Measurements from ENCODE around the gene MTHFS. TPM values are rescaled to one million over a fixed set of nuclear protein-coding genes. Genes with fewer than 3 reads are reported as not detected.
"Not testable (repeated sequence)": the region's sequence is repeated elsewhere in the genome, so short reads cannot be mapped to it uniquely, and the experiment has no call there.

The MTHFS gene
- total RNA-seq, 1 experiment from 2014 or later = 48.2 TPM

- no peaks in the 10 kb centered on the region for H3K4me1 Mint-ChIP-seq (ENCODE audit: low read depth, unreplicated experiment)
- no peaks in the 10 kb centered on the region for H3K9me3 ChIP-seq
- H3K4me3 ChIP-seq (ENCODE audit: low read depth, low read length) = no peak overlapping the region
- TF ChIP-seq CTCF (IDR thresholded peaks at IDR 0.05; ENCODE audit: insufficient read depth in 1 of 2, low read depth in 1 of 2, low read length in 1 of 2, severe bottlenecking in 1 of 2, unreplicated experiment in 1 of 2) = no peak
- H3K9me3 Mint-ChIP-seq (ENCODE audit: unreplicated experiment) = peaks cover 11% of the 10 kb centered on the region
- ChIA-PET CTCF (no interaction called here), POLR2A (no interaction called here)
- H3K4me1 ChIP-seq = 0 out of 2 replicates have a peak, but pooled peaks cover 3% of the 10 kb centered on the region
- no peak overlapping the region for H3K4me3 Mint-ChIP-seq (ENCODE audit: unreplicated experiment)
- intact Hi-C loops (cut with micrococcal nuclease; ENCODE audit: unreplicated experiment) = loop anchor here (10.0 kb wide), 1 partner anchor 225 kb away; the partner anchor contains the start of gene FAH
- peaks cover 4% of the 10 kb centered on the region for H3K36me3 Mint-ChIP-seq (ENCODE audit: insufficient read depth, unreplicated experiment)
- no peaks in the 10 kb centered on the region for H3K27me3 ChIP-seq (replicated peaks; ENCODE audit: control insufficient read depth, insufficient read depth, low read length)
- no TSS peak for BruUV-seq (replicated peaks)
- H3K27me3 Mint-ChIP-seq (ENCODE audit: insufficient read depth, unreplicated experiment) = peaks cover 6% of the 10 kb centered on the region
- H3K36me3 ChIP-seq (ENCODE audit: control insufficient read depth, insufficient read depth, low read length) = no peaks in the 10 kb centered on the region
- no peak overlapping the region for H3K27ac Mint-ChIP-seq (ENCODE audit: unreplicated experiment)
- no peak for DNase-seq
Observed at GRCh38 chr15:79929412-79929811, 32.6 kb upstream of the MTHFS start.

- BruUV-seq (replicated peaks); DNase-seq; H3K27me3 ChIP-seq (replicated peaks; ENCODE audit: control insufficient read depth, insufficient read depth, low read length); H3K4me3 Mint-ChIP-seq (ENCODE audit: unreplicated experiment); H3K4me1 ChIP-seq; H3K36me3 ChIP-seq (ENCODE audit: control insufficient read depth, insufficient read depth, low read length); H3K4me3 ChIP-seq (ENCODE audit: low read depth, low read length); CTCF ChIA-PET; H3K27me3 Mint-ChIP-seq (ENCODE audit: insufficient read depth, unreplicated experiment); POLR2A ChIA-PET; H3K9me3 ChIP-seq; H3K4me1 Mint-ChIP-seq (ENCODE audit: low read depth, unreplicated experiment); H3K27ac Mint-ChIP-seq (ENCODE audit: unreplicated experiment): not testable (repeated sequence)
- Mint-ChIP-seq H3K9me3 (ENCODE audit: unreplicated experiment) (peaks cover 19% of the 10 kb centered on the region), H3K36me3 (ENCODE audit: insufficient read depth, unreplicated experiment) (peaks cover 34% of the 10 kb centered on the region)
- intact Hi-C loops (cut with micrococcal nuclease; ENCODE audit: unreplicated experiment) = loop anchor here (10.0 kb wide), 1 partner anchor 229 kb away; the partner anchor contains the start of gene FAH
Observed at GRCh38 chr15:79926116-79926515, 29.3 kb upstream of the MTHFS start.

- no peak for DNase-seq
- peaks cover 19% of the 10 kb centered on the region for H3K9me3 Mint-ChIP-seq (ENCODE audit: unreplicated experiment)
- no peaks in the 10 kb centered on the region for H3K4me1 Mint-ChIP-seq (ENCODE audit: low read depth, unreplicated experiment)
- ChIA-PET POLR2A (no interaction called here), CTCF (no interaction called here)
- no peak for TF ChIP-seq CTCF (IDR thresholded peaks at IDR 0.05; ENCODE audit: insufficient read depth in 1 of 2, low read depth in 1 of 2, low read length in 1 of 2, severe bottlenecking in 1 of 2, unreplicated experiment in 1 of 2)
- H3K9me3 ChIP-seq = peaks cover 13% of the 10 kb centered on the region
- peak overlapping the region; percentile 91 for H3K27ac Mint-ChIP-seq (ENCODE audit: unreplicated experiment)
- H3K4me3 Mint-ChIP-seq (ENCODE audit: unreplicated experiment) = peak overlapping the region; percentile 83
- H3K4me1 ChIP-seq = 0 out of 2 replicates have a peak, but pooled peaks cover 6% of the 10 kb centered on the region
- H3K27me3 ChIP-seq (replicated peaks; ENCODE audit: control insufficient read depth, insufficient read depth, low read length) = no peaks in the 10 kb centered on the region
- H3K4me3 ChIP-seq (ENCODE audit: low read depth, low read length) = peak overlapping the region; percentile 94
- intact Hi-C loops (cut with micrococcal nuclease; ENCODE audit: unreplicated experiment) = loop anchor here (1.0 to 10.0 kb wide), 2 partner anchors 69 to 230 kb away; partner anchors contain the start of gene FAH
- no TSS peak for BruUV-seq (replicated peaks)
- H3K36me3 Mint-ChIP-seq (ENCODE audit: insufficient read depth, unreplicated experiment) = peaks cover 49% of the 10 kb centered on the region
- no peaks in the 10 kb centered on the region for H3K36me3 ChIP-seq (ENCODE audit: control insufficient read depth, insufficient read depth, low read length)
- peaks cover 3% of the 10 kb centered on the region for H3K27me3 Mint-ChIP-seq (ENCODE audit: insufficient read depth, unreplicated experiment)
Observed at GRCh38 chr15:79924379-79924778, 27.6 kb upstream of the MTHFS start.

Data from Caco-2 (cell line).